NOMO-1 treated with DMSO at 0.1 percent for 48 hours (cell line): ENCODE data around the gene TAS1R1.

Experiments used
- DNase-seq: peaks from one replicate; lab custom pipeline; 2025; ENCODE audit not compliant: unreplicated experiment; lab: John Stamatoyannopoulos, UW

The TAS1R1 gene

GRCh38 chr1:6602669-6603237 lies 47.6 kb downstream of the TAS1R1 start, which contains the start of gene KLHL21:
TSS of gene KLHL21 (minus strand) at chr1:6602869. CDS start at chr1:6602817, 52 bp downstream.
- peak; percentile 83 for DNase-seq

GRCh38 chr1:6603238-6603914 lies 48.3 kb downstream of the TAS1R1 start:
- DNase-seq = peak; percentile 62

GRCh38 chr1:6603915-6604558 lies 48.9 kb downstream of the TAS1R1 start:
- DNase-seq = no peak

GRCh38 chr1:6612641-6613360 lies 57.7 kb downstream of the TAS1R1 start:
- DNase-seq = peak; percentile 35

- peak; percentile 96 for DNase-seq
Measured at GRCh38 chr1:6613361-6614018, 58.4 kb downstream of the TAS1R1 start, which contains the start of gene PHF13. TSS of gene PHF13 (plus strand) at chr1:6613731. CDS start at chr1:6614067, 336 bp downstream.

GRCh38 chr1:6614019-6614928 lies 59.2 kb downstream of the TAS1R1 start:
- DNase-seq = peak; percentile 12

GRCh38 chr1:6614929-6615785 lies 60.0 kb downstream of the TAS1R1 start:
- DNase-seq = no peak

GRCh38 chr1:6619045-6619444 lies 63.9 kb downstream of the TAS1R1 start:
- DNase-seq = no peak

GRCh38 chr1:6621429-6622391 lies 66.6 kb downstream of the TAS1R1 start:
- DNase-seq = no peak

GRCh38 chr1:6622396-6623152 lies 67.5 kb downstream of the TAS1R1 start:
- DNase-seq = no peak

GRCh38 chr1:6623269-6623965 lies 68.3 kb downstream of the TAS1R1 start:
- no peak for DNase-seq

- peak; percentile 49 for DNase-seq
Measured at GRCh38 chr1:6624710-6625583, 69.8 kb downstream of the TAS1R1 start, which contains the start of gene THAP3. TSS of gene THAP3 (plus strand) at chr1:6624868. CDS start at chr1:6625219, 351 bp downstream.

- DNase-seq = peak; percentile 14
Measured at GRCh38 chr1:6625584-6626149, 70.6 kb downstream of the TAS1R1 start.

GRCh38 chr1:6627031-6627430 lies 71.9 kb downstream of the TAS1R1 start:
- DNase-seq = no peak
